ENCODE data around the gene SDCCAG8. TPM values are rescaled to one million over a fixed set of nuclear protein-coding genes. Genes with fewer than 3 reads are reported as not detected.

SDCCAG8 gene
- polyA plus RNA-seq, 3 donors = 40.6 to 52.4 (median 48.9) TPM

DNA sequence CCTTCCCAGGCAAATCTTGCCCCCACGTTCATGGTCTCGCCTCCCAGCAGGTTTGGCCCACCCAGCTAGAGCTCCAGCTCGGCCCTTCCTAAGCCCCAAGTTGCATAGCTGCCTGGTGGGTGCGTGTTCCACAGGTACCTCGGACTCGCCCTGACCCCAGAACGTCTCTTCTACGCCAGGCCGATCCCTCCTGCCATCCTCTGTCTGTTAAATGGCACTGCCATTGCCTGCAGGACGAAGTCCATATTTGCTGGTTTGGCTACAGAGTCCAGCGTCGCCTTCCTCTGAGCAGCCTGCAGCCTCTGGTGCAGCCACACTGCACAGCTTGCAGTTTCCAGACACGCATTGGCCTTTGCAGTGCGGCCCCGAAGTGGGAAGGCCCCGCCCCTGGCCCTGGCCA, 228.1 kb downstream of the SDCCAG8 start:
- no peak for DNase-seq (ENCODE audit: extremely low read depth in 1 of 11, low read depth in 9 of 11, low spot score in 4 of 11)

DNA sequence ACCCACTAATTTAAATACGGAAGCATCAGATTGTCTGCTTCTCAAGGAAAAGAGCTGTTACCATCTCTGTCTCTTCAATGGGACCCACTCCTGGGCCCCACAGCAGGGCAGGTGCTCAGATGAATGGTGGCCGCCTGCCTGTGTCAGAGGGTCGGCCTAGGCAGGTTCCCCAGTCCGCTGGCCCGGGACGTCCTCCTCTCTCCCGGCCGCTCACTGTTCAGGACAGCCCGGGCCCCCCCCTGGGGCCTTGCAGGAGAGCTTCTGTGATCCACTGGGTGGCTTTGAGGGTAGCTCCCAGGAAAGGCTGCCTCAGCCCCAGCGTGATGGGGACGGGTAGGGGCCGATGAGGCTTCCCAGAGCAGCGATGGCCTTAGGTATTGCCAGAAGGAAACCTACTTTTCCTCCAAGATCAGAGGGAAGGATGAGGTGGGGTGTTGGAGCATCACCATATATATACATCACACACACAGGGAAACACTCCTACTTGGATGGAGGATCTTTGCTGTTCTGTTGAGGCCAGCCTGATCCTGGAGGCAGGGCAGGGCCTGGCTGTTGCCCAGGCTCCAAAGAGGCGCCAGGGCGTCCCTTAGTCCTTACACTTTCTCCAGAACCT, 231.3 kb downstream of the SDCCAG8 start:
- no peak for DNase-seq (ENCODE audit: extremely low read depth in 1 of 11, low read depth in 9 of 11, low spot score in 4 of 11)

DNA sequence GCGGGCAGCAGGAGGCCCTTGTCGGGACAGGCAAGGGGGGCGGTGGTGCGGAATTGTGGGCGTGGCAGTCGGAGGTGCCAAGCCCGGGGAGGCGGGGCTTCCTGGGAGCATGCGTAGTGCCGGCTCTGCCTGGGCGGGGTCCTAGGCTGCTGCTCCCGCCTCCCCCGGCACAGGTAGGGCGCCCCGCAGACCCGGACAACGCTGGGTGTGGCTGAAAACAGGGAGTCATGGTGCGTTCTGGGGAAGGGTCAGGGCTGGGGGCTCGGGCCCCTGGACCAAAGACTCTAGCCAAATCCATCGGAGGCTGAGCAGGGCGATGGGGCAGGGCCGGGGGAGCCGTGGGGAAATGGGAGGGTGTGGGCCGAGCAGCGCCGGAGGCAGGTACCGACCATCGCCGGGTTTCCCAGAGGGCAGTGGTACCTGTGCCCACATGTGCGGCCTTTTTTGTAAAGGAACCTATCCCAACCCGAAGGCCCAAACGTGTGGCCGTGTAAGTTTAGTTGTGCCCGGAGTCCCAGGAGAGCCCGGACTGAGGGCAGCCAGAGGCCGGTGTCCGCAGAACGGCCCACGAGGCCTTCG, 231.9 kb downstream of the SDCCAG8 start:
- no peak for DNase-seq (ENCODE audit: extremely low read depth in 1 of 11, low read depth in 9 of 11, low spot score in 4 of 11)

DNA sequence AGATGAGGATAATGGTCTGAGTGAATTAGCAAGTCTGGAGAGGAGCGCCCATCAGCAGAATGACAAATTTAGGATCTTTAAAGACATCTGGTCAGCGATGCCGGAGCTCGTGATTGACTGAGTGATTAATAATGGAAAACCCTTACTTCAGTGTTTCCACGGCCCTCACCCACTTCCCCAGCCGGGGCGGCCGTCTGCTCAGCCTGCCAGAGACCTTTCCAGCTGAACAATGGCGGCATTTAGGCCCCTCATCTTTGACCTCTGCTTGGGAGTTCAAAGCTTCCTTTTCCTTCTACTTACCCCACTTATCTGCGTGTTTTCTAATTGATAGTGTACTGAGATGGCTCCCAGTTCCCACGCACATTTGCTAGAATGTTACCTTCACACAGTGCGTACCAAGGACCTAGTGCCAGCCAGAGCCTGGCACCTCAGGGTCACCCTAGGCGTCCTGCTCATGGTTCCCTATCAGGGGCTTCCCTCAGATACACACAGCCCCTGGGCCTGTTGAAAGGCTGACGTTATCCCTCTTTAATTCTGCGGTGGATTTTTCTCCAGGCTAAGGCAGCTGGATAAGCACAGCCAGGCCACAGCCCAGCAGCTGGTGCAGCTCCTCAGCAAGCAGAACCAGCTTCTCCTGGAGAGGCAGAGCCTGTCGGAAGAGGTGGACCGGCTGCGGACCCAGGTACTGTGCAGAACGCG, 232.8 kb downstream of the SDCCAG8 start:
- no peak for DNase-seq (ENCODE audit: extremely low read depth in 1 of 11, low read depth in 9 of 11, low spot score in 4 of 11)

DNA sequence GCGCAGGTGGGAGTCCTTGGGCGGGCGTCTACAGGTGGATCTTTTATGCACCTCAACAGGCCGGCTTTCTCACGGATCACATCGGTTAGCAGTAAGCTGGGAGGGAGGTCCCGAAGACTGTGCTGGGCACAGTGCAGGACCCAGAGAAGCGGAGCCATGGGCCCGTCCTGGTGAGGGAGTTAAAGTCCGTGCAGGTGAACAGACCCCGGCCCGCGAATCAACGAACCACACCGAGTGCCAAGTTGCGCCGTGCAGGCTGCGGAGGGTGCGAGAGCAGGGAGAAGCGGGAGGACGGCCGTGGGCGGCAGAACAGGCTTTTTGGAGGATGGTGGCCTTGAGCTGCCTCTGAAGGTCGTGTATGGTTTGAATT, 233.3 kb downstream of the SDCCAG8 start:
- no peak for DNase-seq (ENCODE audit: extremely low read depth in 1 of 11, low read depth in 9 of 11, low spot score in 4 of 11)

DNA sequence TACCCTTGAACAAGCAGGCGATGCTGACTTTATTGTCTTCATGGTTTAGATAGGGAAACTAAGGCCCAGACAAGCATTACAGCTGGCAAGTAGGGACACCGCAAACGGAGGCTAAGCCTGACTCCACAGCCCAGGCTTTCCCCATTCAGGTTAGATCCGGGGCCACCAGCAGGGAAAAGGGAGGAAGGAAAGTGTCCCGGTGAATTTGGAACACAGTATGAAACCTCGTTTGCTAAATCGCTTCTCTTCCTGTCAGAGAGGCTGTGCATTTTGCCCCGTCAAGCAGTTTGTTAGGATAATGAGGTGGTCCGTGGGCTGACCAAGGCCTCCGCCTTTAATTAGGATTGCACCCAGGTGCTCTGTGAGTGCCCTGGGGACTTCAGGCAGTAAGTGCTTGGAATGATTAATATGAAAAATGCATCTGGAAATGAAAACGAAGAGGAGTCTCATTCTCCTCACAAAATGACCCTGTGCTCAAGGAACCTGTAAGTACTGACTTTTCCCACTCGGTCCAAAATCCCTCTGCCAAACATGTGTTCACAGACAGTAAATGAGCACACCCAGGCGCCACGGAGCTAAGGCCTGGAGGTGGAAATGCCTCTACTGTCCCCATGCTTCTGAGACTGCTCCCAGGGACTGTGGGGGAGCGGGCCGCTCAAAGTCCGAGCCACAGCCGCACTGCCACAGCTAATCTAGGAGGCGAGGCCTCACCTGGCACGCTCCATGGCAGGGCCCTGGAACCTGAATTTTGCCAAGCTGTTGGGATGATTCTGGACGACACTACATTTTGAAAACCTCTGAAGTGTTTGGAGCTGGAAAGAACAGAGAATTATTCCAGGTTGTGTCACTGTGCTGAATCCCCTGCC, 234.1 kb downstream of the SDCCAG8 start:
- no peak for DNase-seq (ENCODE audit: extremely low read depth in 1 of 11, low read depth in 9 of 11, low spot score in 4 of 11)

DNA sequence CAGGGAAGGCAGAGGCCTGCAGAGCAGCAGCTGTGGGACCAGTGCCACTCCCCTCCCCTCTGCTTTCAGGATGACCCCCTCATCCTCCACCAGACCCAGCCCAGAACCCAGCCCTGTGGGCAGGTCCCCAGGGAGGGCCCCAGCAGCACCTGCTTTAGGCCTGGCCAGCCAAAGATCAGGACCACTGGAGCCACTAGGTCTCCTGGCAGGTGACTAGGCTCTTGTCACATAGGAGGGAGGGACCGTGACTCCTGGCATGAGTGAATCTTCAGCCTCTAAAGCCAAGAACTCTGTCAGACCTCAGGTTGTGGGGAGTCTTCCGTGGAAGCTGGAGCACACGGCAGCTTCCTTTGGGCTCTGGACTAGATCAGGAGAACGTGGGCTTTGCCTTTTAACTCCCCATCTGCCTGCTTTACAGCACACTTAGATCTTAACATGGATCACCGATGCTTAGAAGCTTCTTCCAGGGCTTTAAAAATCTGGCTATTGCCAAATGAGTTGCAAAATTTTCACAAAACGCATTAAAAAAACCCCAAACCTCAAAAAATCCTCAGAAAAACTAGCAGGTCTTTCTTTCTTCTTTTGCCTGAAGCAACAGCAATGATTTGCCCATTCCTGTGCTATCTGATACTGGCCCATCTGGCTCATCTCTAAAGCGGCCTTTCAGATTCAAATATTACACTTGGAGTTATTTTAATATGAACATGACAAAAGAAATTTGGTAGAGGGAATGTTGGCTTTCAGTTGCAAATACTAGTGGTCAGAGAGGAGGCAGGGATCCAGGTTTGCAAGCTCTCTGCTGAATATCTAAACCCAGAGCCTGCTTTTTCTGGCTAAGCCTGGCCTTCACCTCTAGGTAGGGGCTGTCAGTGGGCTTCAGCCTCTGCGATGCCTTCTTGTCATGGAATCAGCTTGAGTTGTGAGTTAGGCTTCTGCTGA, 235.2 kb downstream of the SDCCAG8 start:
- no peak for DNase-seq (ENCODE audit: extremely low read depth in 1 of 11, low read depth in 9 of 11, low spot score in 4 of 11)

DNA sequence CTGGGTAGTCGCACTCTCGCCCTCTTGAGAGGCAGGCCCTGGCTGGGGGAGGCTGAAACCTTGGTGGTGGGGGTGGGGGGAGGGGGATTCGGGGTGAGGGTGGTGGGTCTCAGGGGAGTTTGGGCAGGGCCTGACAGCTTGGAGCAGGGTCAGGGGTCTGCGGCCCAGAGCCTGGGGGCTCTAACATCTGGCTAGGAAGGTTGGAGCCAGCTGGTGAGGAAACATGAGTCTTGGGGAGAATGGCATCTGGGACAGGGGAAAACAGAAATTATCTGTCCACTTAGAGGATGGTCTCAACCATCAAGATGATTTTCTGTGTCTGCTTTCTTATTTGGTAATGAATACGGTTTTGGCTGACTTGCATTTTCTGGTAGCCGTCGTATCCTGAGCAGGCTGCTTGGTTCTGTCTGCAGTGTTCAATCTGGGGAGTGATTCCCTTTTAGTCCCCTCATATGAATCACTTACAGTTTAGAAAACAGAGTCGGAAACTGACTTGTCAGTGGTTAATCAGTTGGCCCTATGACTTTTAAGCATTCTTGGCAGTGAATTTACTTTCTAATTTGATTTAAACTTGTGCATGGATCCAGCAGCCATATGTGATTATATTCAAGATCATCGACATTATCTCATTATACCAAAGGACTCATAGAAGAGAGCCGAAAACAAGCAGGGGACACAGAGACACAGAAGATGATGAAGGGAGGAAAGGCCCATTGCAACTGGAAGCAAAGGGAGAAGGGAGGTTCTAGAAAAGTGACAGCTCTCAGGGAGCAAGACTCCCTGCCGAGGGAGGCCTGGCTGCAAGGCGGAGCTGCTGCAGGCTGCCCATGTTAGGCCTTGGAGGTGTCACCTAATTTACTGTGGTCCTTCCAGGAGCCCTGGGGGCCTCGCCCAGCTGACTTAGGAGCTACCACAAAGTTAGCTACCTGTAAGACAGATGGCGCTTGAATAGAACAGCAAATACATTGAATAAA, 237.6 kb downstream of the SDCCAG8 start:
- no peak for DNase-seq (ENCODE audit: extremely low read depth in 1 of 11, low read depth in 9 of 11, low spot score in 4 of 11)

DNA sequence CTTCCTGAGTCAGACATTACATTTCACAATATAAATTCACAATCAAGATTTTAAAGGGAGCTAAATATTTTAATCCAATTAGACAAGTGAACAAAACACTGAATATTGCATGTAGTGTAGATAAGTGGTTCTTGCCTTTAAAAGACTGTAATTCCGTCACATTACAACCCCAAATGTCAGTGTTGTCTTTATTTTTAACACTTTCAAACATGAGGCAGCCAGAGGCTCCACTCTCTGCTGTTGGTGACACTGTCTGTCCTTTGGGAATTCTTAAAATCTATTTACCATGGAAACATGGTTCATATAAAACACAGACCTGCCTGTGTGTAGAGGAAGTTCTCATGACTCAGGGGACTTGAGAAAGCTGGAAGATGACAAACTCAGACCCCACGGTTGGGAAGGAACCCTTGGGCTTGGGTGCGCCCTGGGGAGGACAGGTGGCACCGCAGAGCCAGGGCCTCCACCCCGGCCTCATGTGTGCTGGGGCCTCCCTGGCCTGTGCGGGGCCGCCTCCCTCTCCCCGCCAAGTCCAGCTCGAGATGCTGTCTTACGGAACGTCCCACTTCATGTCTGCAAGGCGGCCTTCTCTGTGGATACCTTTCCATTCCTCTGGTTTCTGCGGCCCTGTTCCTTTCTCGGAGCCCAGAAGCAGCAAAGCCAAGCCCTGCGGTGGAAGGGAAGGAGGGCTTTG, 239.0 kb downstream of the SDCCAG8 start:
- DNase-seq (ENCODE audit: extremely low read depth in 1 of 11, low read depth in 9 of 11, low spot score in 4 of 11) = no peak

DNA sequence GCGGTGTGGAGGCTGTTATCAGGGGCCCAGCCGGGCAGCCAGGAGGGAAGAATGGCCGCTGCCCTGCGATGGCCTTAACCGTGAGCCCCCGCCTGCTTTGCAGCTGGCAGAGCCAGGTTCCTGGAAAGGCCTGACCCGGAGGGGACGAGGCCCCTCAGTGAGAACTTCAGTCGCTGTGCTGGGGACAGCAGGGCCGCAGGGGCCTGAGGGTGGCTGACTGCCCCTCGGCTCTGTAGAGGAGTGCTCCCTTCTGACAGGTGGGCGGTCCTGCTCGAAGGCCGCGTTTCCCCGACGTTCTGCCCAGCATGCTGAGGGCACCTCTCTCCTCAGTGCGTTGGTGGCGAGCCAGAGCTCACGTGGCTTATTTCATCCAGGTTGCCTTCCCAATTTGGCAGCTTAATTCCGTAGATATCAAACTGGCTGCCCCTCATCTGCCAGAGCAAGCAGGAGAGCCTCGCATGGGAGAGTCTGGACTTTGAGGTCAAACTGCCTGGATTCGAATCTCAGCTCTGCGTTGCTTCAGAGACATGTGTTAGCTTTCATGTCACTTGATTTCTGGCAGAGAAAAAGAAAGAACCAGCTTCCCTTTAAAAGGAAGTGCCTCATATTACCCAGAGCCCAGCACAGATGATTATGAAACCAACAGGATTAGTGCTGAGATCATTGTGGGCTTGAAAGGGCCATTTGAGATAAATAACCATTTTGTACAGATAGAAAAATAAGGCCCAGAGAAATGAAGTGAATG, 239.8 kb downstream of the SDCCAG8 start:
- DNase-seq (ENCODE audit: extremely low read depth in 1 of 11, low read depth in 9 of 11, low spot score in 4 of 11) = no peak

DNA sequence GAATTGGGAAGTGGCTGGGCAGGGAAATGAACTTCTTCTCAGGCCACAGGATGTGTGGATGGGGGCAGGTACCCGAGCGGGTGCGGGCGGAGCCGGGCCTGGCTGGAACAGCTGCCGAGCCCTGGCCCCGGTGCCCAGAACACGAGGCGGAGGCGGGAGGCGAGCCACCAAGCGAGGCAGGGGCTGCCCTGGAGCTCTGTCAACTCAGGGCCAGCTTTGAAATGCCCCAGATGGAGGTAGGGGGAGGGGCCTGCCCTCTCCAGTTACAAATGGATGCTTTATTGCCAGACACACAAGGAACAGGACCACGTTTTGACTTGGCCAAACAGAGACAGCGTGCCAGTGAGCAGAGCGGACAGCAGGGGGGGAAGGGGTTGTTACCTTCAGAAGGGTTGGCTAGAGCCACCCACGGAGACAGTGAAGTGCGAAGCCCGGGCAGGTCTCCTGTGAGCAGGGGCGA, 240.4 kb downstream of the SDCCAG8 start:
- no peak for DNase-seq (ENCODE audit: extremely low read depth in 1 of 11, low read depth in 9 of 11, low spot score in 4 of 11)

DNA sequence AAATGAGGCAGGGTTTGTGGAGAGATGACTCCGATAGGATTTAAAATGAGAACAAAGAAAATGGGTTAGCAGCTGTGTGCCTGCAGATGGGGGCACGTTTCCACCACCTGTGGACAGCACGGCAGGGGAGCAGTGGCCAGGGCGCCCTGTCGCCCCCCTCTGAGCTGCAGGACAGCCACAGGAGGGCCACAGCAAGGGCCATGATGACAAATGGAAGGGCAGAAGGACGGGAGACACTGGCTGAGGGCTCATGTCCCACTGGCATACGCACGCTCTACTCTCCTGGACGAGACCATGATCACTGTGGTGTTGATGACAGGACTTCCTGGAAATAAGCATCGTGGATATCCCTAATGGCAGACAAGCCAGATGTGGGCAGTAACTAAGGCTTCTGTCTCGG, 241.0 kb downstream of the SDCCAG8 start:
- DNase-seq (ENCODE audit: extremely low read depth in 1 of 11, low read depth in 9 of 11, low spot score in 4 of 11) = no peak

DNA sequence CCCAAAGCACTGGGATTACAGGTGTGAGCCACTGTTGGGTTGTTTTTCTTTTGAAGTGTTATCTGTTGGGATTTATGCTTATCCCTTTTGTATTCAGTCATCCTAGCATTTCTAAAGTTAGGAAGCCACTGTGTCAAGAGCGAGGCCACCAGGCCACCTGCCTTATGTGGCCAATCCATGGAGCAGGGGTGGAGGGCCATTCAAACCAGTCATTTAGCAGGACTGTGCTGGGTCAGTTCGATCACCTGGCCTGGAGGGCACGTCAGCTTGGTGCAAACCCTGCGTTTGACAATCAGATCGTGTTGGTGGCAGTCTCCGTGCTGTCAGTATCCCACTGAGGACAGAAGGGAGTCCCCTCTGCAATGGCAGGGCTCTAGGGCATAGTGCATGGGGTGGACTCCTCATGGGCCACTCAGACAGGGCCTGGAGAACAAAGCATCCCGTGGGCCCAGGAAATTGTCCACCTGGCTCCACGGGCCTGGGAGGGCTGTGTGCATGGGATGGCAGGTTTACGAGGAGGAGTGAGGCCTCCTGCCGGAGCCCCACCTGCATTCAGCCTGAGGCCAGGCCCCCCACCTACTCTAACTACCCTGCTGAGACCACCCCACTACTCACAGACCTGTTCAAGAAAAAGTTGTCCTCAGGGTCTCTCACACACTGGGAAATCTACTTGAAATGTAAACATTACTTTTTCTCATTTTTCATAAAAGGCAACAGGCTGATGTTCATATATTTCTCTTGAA, 242.3 kb downstream of the SDCCAG8 start:
- no peak for DNase-seq (ENCODE audit: extremely low read depth in 1 of 11, low read depth in 9 of 11, low spot score in 4 of 11)

DNA sequence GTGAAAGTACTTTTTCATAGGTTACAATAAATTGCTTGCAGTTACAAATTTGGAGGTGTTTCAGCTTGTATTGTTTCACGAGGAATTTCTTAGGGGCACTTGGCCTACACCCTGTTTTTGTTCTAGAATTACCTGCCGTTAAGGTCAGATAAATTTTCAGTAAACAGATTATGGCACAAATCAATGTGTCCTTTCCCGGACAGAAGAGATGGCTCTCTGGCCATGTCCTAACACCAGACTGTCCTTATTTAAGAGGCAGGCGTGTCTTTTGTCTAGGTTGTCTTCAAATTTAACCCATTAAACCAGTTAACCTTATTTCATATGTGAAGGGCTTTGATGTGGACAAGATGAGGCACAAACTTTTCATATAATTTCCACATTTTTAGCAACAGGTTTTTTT, 243.4 kb downstream of the SDCCAG8 start:
- DNase-seq (ENCODE audit: extremely low read depth in 1 of 11, low read depth in 9 of 11, low spot score in 4 of 11) = no peak

DNA sequence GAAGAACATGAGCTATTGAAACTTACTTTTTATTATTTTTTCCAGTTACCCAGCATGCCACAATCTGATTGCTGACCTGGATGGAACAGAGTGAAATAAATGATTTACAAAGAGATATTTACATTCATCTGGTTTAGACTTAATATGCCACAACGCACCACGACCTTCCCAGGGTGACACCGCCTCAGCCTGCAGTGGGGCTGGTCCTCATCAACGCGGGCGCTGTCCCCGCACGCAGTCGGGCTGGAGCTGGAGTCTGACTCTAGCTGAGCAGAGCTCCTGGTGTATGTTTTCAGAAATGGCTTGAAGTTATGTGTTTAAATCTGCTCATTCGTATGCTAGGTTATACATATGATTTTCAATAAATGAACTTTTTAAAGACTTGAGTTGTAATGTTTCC, 243.9 kb downstream of the SDCCAG8 start:
- DNase-seq (ENCODE audit: extremely low read depth in 1 of 11, low read depth in 9 of 11, low spot score in 4 of 11) = no peak

DNA sequence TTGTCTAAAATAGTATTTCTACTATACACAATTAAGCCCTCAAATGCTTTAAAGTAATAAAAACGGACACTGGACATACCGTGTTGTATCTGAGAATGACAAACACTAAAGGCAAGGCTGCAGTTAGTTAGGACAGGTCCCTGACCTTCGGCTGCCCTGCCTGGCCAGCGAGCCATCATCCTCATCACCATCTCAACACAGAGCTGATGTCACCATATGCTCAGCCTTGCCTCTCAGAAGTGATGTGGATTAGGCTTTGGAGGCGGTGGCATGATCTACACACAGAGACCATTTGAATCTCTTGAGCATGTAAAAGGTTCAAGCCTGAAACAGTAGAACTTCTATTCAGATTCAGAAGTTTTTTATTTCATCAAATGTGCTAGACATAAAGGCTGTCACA, 244.7 kb downstream of the SDCCAG8 start:
- DNase-seq (ENCODE audit: extremely low read depth in 1 of 11, low read depth in 9 of 11, low spot score in 4 of 11) = no peak

Data from renal cortex interstitium (tissue), 11 donors.